Urothelium cell line (cell line): Measurements from ENCODE around the gene ALG2.

Source experiments
- DNase-seq: peaks from one replicate; pipeline ENCODE4 v3.0.0; 2011; ENCODE audit warnings: low spot score, mixed read lengths
- FAIRE-seq: peaks from 2 replicates; lab custom pipeline; 2011; peaks lifted over from hg19 to GRCh38; lab: Jason Lieb, UNC

The ALG2 gene

GRCh38 chr9:99173570-99174504 lies 47.9 kb downstream of the ALG2 start:
- FAIRE-seq (no peak), DNase-seq (peak; percentile 31)

GRCh38 chr9:99172124-99173091 lies 49.3 kb downstream of the ALG2 start:
- FAIRE-seq (no peak), DNase-seq (no peak)

GRCh38 chr9:99171225-99172123 lies 50.3 kb downstream of the ALG2 start:
- no peak for FAIRE-seq
- no peak for DNase-seq

GRCh38 chr9:99169982-99170761 lies 51.6 kb downstream of the ALG2 start:
- FAIRE-seq, result no peak
- DNase-seq, result no peak

GRCh38 chr9:99169086-99169485 lies 52.7 kb downstream of the ALG2 start:
- no peak for FAIRE-seq
- no peak for DNase-seq

GRCh38 chr9:99167694-99168093 lies 54.0 kb downstream of the ALG2 start:
- DNase-seq (no peak), FAIRE-seq (no peak)

GRCh38 chr9:99167119-99167518 lies 54.6 kb downstream of the ALG2 start:
- FAIRE-seq (no peak), DNase-seq (no peak)
